ENCODE results near the gene AEN. TPM values are rescaled to one million over a fixed set of nuclear protein-coding genes. Genes with fewer than 3 reads are reported as not detected.
A peak's percentile ranks its signal among the peaks of the same experiment; 100 is the strongest.

The AEN gene
- total and polyA plus RNA-seq, 12 donors = 4.9 to 29.3 (median 12.9) TPM

DNA sequence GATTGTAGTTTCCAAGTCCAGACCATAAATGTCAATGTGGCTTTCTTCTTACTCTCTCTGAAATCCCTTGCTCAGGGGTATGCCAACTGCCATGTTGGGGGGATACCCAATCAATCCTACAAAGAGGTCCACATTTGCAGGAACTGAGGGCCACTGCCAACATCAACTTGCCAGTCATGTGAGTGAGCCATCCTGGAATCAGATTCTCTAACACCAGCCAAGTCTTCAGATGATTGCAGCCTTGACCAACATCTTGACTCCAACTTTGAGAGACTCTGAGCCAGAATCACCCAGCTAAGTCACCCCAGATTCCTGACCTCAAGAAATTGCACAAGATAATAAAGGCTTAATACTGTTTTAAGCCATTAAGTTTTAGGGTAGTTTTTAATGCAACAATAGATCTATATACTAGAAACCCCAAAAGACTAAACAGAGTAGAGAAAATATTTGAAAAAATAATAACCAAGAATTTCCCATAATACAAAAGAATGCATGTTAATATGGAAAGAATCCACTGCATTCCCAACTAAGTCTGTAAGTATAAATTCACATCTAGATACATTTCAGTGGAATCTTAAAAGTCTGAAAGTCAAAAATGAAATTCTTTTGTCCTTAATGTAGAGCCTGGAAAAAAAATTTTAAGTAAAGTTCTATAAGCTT, 40.0 kb downstream of the AEN start:
- Histone ChIP-seq H3K36me3 (replicated peaks in 1 of 2) (no peaks in the 10 kb centered on the region), H3K27ac (no peak overlapping the region), H3K9me3 (replicated peaks in 1 of 3) (no peaks in the 10 kb centered on the region), H3K4me3 (no peak overlapping the region), H3K4me1 (replicated peaks in 1 of 2) (no peaks in the 10 kb centered on the region), H3K27me3 (no peaks in the 10 kb centered on the region)
- no peak for TF ChIP-seq CTCF (IDR thresholded peaks at IDR 0.05)
- no peak for TF ChIP-seq POLR2A (IDR thresholded peaks at IDR 0.05)
- DNase-seq = peak in 1 of 7 donors; percentile 27
- intact Hi-C loops (cut with DNase I) = no loop called here

GRCh38 chr15:88661761-88662556, 40.8 kb downstream of the AEN start:
- no peaks in the 10 kb centered on the region for H3K27me3 ChIP-seq
- H3K4me1 ChIP-seq (replicated peaks in 1 of 2) = no peaks in the 10 kb centered on the region
- no peak overlapping the region for H3K27ac ChIP-seq
- intact Hi-C loops (cut with DNase I) = no loop called here
- H3K4me3 ChIP-seq = no peak overlapping the region
- WGBS, 4 donors = 70 to 81% (median 81%) methylated on average over 4 of the region's 4 CpGs
- TF ChIP-seq CTCF (IDR thresholded peaks at IDR 0.05) = no peak
- H3K9me3 ChIP-seq (replicated peaks in 1 of 3) = no peaks in the 10 kb centered on the region
- H3K36me3 ChIP-seq (replicated peaks in 1 of 2) = no peaks in the 10 kb centered on the region
- peak in 1 of 7 donors; percentile 6 for DNase-seq

DNA sequence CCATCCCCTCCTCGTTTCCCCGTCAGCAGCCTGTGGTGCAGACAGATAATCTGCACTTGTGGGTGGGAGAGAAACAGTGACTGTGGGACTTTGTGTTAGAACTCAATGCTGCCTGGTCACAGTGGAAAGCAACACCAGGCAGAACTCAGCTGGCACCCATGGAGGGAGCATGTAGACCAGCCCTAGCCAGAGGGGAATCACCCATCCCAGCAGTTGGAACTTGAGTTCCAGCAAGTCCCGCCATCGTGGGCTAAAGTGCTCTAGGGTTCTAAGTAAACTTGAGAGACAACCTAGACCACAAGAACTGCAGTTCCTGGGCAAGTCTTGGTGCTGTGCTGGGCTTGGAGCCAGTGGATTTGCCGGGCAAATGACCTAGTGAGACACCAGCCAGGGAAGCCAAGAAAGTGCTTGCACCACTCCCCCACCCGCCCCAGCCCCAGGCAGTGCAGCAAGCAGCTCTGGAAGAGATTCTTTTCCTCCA, 42.0 kb downstream of the AEN start:
- H3K27ac ChIP-seq = no peak overlapping the region
- no peak overlapping the region for H3K4me3 ChIP-seq
- no peaks in the 10 kb centered on the region for H3K27me3 ChIP-seq
- H3K36me3 ChIP-seq (replicated peaks in 1 of 2) = no peaks in the 10 kb centered on the region
- DNase-seq = peak in 3 of 7 donors; percentile 33 to 48 (median 34)
- H3K4me1 ChIP-seq (replicated peaks in 1 of 2) = no peaks in the 10 kb centered on the region
- TF ChIP-seq POLR2A (IDR thresholded peaks at IDR 0.05) (no peak), CTCF (IDR thresholded peaks at IDR 0.05) (no peak)
- intact Hi-C loops (cut with DNase I) = no loop called here
- no peaks in the 10 kb centered on the region for H3K9me3 ChIP-seq (replicated peaks in 1 of 3)
- WGBS, 4 donors = 76 to 91% (median 81%) methylated on average over 3 to 6 of the region's 6 CpGs

DNA sequence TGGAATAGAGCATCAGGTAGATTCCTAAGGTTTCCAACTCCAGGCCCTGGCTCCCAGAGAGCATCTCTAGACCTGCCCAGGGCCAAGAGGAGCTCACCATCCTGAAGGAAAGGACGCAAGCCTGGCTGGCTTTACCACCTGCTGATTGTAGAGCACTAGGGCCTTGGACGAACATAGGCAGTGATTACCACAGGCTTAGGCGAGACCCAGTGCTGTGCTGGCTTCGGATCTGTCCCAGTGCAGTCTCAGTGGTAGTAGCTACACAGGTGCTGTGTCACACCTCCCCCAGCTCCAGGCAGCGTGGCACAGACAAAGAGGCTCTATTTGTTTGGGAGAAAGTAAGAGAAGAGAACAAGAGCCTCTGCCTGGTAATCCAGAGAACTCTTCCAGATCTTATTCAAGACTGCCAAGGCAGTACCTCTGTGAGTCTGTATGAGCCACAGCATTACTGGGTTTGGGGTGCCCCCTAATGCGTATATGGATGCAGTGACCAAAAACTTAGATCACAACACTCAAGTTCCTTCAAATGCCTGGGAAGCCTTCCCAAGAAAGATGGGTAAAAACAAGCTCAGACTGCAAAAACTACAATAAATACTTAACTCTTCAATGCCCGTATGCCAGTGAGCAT, 43.1 kb downstream of the AEN start:
- 75 to 93% (median 82%) methylated on average over 2 to 7 of the region's 7 CpGs for WGBS, 4 donors
- no peak for DNase-seq
- intact Hi-C loops (cut with DNase I) = no loop called here

More for the DNA sequence above, 43.1 kb downstream of the AEN start:
- TF ChIP-seq POLR2A (IDR thresholded peaks at IDR 0.05) (no peak), CTCF (IDR thresholded peaks at IDR 0.05) (peak in 3 of 6 experiments; percentile 23 to 34 (median 23))
- no peaks in the 10 kb centered on the region for H3K36me3 ChIP-seq (replicated peaks in 1 of 2)
- no peaks in the 10 kb centered on the region for H3K9me3 ChIP-seq (replicated peaks in 1 of 3)
- no peak overlapping the region for H3K4me3 ChIP-seq
- H3K27me3 ChIP-seq = no peaks in the 10 kb centered on the region
- no peaks in the 10 kb centered on the region for H3K4me1 ChIP-seq (replicated peaks in 1 of 2)
- no peak overlapping the region for H3K27ac ChIP-seq
